ENCODE results near the gene CASP2. TPM values are rescaled to one million over a fixed set of nuclear protein-coding genes. Genes with fewer than 3 reads are reported as not detected.
A peak's percentile ranks its signal among the peaks of the same experiment; 100 is the strongest.

The CASP2 gene
- total RNA-seq, 1 experiment from 2014 or later = 65.3 TPM

DNA sequence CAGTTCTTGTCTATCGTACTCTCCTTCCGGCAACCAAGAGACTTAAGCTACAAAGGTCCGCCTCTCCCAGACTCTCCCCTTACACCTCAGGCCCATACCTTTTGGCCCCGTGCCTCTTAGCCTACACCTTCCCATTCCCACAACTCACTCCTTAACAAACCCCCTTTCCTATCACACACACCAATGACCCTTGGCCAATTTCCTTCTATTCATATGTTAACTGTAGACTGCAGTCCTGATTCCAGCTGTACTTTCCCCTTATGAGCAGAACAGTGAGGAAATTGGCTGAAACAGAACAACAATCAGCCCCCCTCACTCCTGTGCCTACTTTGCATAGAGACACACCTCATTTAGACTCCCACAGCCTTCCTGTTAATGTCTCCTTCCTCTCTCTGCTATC is 4.8 kb upstream of the CASP2 start:
- H4K20me1 ChIP-seq (ENCODE audit: control insufficient read depth, insufficient read depth, insufficient read length) = no peaks in the 10 kb centered on the region
- no peak overlapping the region for H3K56ac ChIP-seq (ENCODE audit: insufficient read length, low read depth, low read length)
- H3K27me3 Mint-ChIP-seq (ENCODE audit: low read depth) = peaks cover 53% of the 10 kb centered on the region
- H3K36me3 Mint-ChIP-seq (ENCODE audit: insufficient read depth in 1 of 3, low read depth in 3 of 3) = peaks cover 9 to 16% (median 13%) of the 10 kb centered on the region in 3 experiments
- peaks cover 9% of the 10 kb centered on the region; the same call in 1 of the 2 replicates for H3K4me1 ChIP-seq (ENCODE audit: insufficient read depth, low read length)
- no peaks in the 10 kb centered on the region for H3K79me2 ChIP-seq (ENCODE audit: insufficient read depth, low read length)
- H4K5ac ChIP-seq (ENCODE audit: insufficient read length, low read depth, low read length) = no peak overlapping the region
- peaks cover 12 to 14% of the 10 kb centered on the region in 2 experiments for H3K9me3 Mint-ChIP-seq
- no peak overlapping the region for H2BK15ac ChIP-seq (ENCODE audit: low read depth, low read length)
- no peak overlapping the region for H3K9ac ChIP-seq (ENCODE audit: extremely low read depth, insufficient read length, low read length)
- no peak overlapping the region for H2BK5ac ChIP-seq (ENCODE audit: insufficient read length, low read length)
- peaks cover 10% of the 10 kb centered on the region; the same call in 1 of the 2 replicates for H3K27me3 ChIP-seq (ENCODE audit: insufficient read depth, low read length)
- H4K91ac ChIP-seq (ENCODE audit: insufficient read length, low read depth, low read length) = no peak overlapping the region
- H2BK120ac ChIP-seq (ENCODE audit: low read depth, low read length, poor library complexity, severe bottlenecking) = no peak overlapping the region
- no peak overlapping the region for H4K8ac ChIP-seq (replicated peaks; ENCODE audit: insufficient read length, low read depth, low read length)
- no peaks in the 10 kb centered on the region for H3K79me1 ChIP-seq (ENCODE audit: insufficient read depth, low read depth, low read length, poor library complexity, severe bottlenecking)
- H3K18ac ChIP-seq (ENCODE audit: insufficient read length, low read depth, low read length) = no peak overlapping the region
- peaks cover 29 to 31% of the 10 kb centered on the region in 2 experiments for H3K4me1 Mint-ChIP-seq
- H3K4me2 ChIP-seq (ENCODE audit: insufficient read depth, insufficient read length, low read length) = peak overlapping the region; percentile 32
- no peak overlapping the region for H2AK5ac ChIP-seq (ENCODE audit: insufficient read length, low read length)
- TF ChIP-seq, protein P1, sequence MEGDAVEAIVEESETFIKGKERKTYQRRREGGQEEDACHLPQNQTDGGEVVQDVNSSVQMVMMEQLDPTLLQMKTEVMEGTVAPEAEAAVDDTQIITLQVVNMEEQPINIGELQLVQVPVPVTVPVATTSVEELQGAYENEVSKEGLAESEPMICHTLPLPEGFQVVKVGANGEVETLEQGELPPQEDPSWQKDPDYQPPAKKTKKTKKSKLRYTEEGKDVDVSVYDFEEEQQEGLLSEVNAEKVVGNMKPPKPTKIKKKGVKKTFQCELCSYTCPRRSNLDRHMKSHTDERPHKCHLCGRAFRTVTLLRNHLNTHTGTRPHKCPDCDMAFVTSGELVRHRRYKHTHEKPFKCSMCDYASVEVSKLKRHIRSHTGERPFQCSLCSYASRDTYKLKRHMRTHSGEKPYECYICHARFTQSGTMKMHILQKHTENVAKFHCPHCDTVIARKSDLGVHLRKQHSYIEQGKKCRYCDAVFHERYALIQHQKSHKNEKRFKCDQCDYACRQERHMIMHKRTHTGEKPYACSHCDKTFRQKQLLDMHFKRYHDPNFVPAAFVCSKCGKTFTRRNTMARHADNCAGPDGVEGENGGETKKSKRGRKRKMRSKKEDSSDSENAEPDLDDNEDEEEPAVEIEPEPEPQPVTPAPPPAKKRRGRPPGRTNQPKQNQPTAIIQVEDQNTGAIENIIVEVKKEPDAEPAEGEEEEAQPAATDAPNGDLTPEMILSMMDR (conservative IDR thresholded peaks at IDR 0.05) = no peak
- no peak overlapping the region for H2BK12ac ChIP-seq (ENCODE audit: insufficient read length, low read depth, low read length)
- H3K9me3 ChIP-seq (ENCODE audit: control insufficient read depth, low read depth, low read length) = peaks cover 10% of the 10 kb centered on the region
- H2BK20ac ChIP-seq (ENCODE audit: low read depth, low read length, poor library complexity, severe bottlenecking) = no peak overlapping the region
- H3K23me2 ChIP-seq (ENCODE audit: insufficient read length, low read depth, low read length, poor library complexity, severe bottlenecking) = peaks cover 5% of the 10 kb centered on the region
- whole genome bisulfite sequencing (ENCODE audit: extremely low coverage, insufficient read length, low lambda C conversion rate) = no CpG with 5 or more reads among the region's 4 CpGs
- 0 out of 7 replicates have a peak overlapping the region, but pooled peaks of 1 of the 3 experiments have one; percentile 16 for H3K27ac Mint-ChIP-seq
- no peak overlapping the region for H2AFZ ChIP-seq (ENCODE audit: low read length)
- DNase-seq = peak; percentile 34
- H3K14ac ChIP-seq (ENCODE audit: insufficient read depth, low read length) = no peak overlapping the region
- no peak overlapping the region for H3K4ac ChIP-seq (ENCODE audit: low read depth, low read length)
- H3K4me3 Mint-ChIP-seq = no peak overlapping the region
- H3K23ac ChIP-seq (ENCODE audit: insufficient read length, low read depth, low read length) = no peak overlapping the region
- no peak overlapping the region for H3T11ph ChIP-seq (ENCODE audit: low read length)
- no peak overlapping the region for H3K27ac ChIP-seq (ENCODE audit: insufficient read length, low read depth, low read length)
